Thyroid gland (tissue), 4 donors: ENCODE measurements around the gene SLC3A2. TPM values are rescaled to one million over a fixed set of nuclear protein-coding genes. Genes with fewer than 3 reads are reported as not detected.
"Not testable (repeated sequence)": the region's sequence is repeated elsewhere in the genome, so short reads cannot be mapped to it uniquely, and the experiment has no call there.

Experiments used
- DNase-seq, 2 donors: peaks; one replicate each; pipeline ENCODE4 v3.0.0-alpha.2; 2019
- H3K27ac ChIP-seq, 3 donors: fragments of 200-600 bp; sonication (generic); 1 replicate in 2 of 3; 2 replicates in 1 of 3; pipeline ENCODE4 v1.5.1; 2016 to 2019; ENCODE audit warnings: mild to moderate bottlenecking in 1 of 3, moderate library complexity in 1 of 3
- H3K27me3 ChIP-seq: fragments of 200-600 bp; sonication (generic); one replicate; pipeline ENCODE4 v1.5.1; 2019
- H3K36me3 ChIP-seq, 2 donors: fragments of 200-600 bp; sonication (generic); one replicate each; pipeline ENCODE4 v1.5.1; 2016 to 2019
- H3K4me1 ChIP-seq, 2 donors: fragments of 200-600 bp; sonication (generic); one replicate each; pipeline ENCODE4 v1.5.1; 2017 to 2019
- H3K4me3 ChIP-seq, 3 donors: fragments of 200-600 bp; sonication (generic); replicated peaks in 1 of 3; 1 replicate in 2 of 3; 2 replicates in 1 of 3; pipeline ENCODE4 v1.5.1; 2016; ENCODE audit warnings: mild to moderate bottlenecking in 1 of 3
- H3K9me3 ChIP-seq: fragments of 200-600 bp; sonication (generic); one replicate; pipeline ENCODE4 v1.5.1; 2017
- POLR2A ChIP-seq, 2 donors: fragments of 450-650 bp; IDR thresholded peaks; one replicate each; pipeline ENCODE4 v1.6.1; 2017; ENCODE audit warnings: antibody characterized with exemption in 2 of 2, mild to moderate bottlenecking in 2 of 2, moderate library complexity in 1 of 2
- WGBS, 2 donors: methylation state at CpG; one replicate each; pipeline ENCODE4 v1.1.5; 2017; 5-methylcytosine and 5-hydroxymethylcytosine counted together
- intact Hi-C: fragments of 100-400 bp; cut with DNase I; formaldehyde crosslinking; loops from one replicate; pipeline ENCODE4 v1.15.1; 2023
- total RNA-seq, 4 donors: library from RNA; depleted of rRNA; stranded (reverse); fragments of >200 nt; gene quantifications; one replicate each; pipeline ENCODE4 v1.2.3, GENCODE V29; 2016
- TF ChIP-seq, protein P1 (sequence below), 6 experiments: fragments of 200-600 bp in 3 of 6; fragments of 450-650 bp in 3 of 6; sonication (generic) in 3 of 6; IDR thresholded peaks; one replicate each; pipeline ENCODE4 v1.5.1; 2016 to 2019; ENCODE audit warnings: antibody characterized with exemption in 6 of 6, mild to moderate bottlenecking in 2 of 6, inconsistent platforms in 1 of 6, moderate library complexity in 1 of 6

SLC3A2 gene
- total RNA-seq, 4 donors from 2014 or later = 145 to 295 (median 159) TPM

DNA sequence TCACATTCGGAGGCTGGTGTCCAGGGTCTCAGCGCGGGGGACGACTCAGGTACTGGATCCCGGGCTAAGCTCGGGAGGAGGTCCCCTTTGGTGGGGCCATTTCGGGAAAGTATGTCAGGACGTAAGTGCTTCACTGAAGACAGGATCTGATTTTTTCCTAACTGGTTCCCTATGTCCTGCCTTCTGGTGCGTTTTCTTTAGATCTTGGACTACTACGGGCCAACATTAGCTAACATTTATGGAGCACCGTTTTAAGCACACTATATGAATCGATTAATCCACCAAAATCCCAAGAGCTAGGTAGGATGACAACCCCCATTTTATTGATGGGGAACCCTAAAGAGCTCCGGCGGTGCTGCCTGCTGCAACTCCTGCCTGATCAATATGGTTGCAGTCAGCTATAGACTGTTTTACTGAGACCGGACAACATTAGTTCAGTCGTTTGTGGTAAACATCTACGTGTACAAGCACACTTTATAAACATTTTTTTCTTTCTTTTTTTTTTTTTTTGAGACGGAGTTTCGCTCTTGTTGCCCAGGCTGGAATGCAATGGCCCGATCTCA, 24.3 kb upstream of the SLC3A2 start:
- intact Hi-C loops = no loop called here
- Histone ChIP-seq H3K4me3 (peak overlapping the region in 2 of 3 donors; percentile 22 to 66), H3K27ac (no peak overlapping the region), H3K4me1 (peaks cover 11 to 20% of the 10 kb centered on the region in 2 donors), H3K36me3 (peaks cover 25 to 26% of the 10 kb centered on the region in 2 donors), H3K9me3 (no peaks in the 10 kb centered on the region), H3K27me3 (no peaks in the 10 kb centered on the region)
- no peak for DNase-seq
- TF ChIP-seq, protein P1, sequence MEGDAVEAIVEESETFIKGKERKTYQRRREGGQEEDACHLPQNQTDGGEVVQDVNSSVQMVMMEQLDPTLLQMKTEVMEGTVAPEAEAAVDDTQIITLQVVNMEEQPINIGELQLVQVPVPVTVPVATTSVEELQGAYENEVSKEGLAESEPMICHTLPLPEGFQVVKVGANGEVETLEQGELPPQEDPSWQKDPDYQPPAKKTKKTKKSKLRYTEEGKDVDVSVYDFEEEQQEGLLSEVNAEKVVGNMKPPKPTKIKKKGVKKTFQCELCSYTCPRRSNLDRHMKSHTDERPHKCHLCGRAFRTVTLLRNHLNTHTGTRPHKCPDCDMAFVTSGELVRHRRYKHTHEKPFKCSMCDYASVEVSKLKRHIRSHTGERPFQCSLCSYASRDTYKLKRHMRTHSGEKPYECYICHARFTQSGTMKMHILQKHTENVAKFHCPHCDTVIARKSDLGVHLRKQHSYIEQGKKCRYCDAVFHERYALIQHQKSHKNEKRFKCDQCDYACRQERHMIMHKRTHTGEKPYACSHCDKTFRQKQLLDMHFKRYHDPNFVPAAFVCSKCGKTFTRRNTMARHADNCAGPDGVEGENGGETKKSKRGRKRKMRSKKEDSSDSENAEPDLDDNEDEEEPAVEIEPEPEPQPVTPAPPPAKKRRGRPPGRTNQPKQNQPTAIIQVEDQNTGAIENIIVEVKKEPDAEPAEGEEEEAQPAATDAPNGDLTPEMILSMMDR (IDR thresholded peaks at IDR 0.05) = no peak
- no peak for TF ChIP-seq POLR2A (IDR thresholded peaks at IDR 0.05)
- WGBS, 2 donors = 9 to 12% methylated on average over 14 to 16 of the region's 20 CpGs

DNA sequence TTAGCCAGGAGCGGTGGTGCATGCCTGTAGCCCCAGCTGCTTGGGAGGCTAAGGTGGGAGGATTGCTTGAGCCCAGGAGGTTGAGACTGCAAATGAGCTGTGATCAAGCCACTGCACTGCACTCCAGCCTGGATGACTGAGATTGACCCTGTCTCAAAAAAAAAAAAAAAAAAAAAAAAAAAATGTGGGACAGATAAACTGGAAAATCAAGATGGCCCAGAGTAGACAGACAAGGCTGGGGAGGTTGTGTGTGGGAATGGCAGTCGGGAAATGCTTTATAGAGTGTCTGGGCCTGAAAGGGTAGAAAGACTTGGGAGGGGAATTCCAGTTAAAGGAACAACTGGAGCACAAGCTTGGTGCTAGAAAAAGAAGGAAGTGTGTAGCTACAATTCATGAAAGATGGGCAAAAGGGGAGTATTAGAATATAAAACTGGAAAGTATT, 23.1 kb upstream of the SLC3A2 start:
- no peaks in the 10 kb centered on the region for H3K9me3 ChIP-seq
- H3K27ac ChIP-seq = no peak overlapping the region
- H3K27me3 ChIP-seq = no peaks in the 10 kb centered on the region
- WGBS, 2 donors = 65 to 70% methylated on average over 2 of the region's 2 CpGs
- H3K4me1 ChIP-seq = peaks cover 11 to 20% of the 10 kb centered on the region in 2 donors
- TF ChIP-seq, protein P1 (IDR thresholded peaks at IDR 0.05) = no peak
- no peak for TF ChIP-seq POLR2A (IDR thresholded peaks at IDR 0.05)
- DNase-seq = no peak
- intact Hi-C loops = no loop called here
- H3K4me3 ChIP-seq = no peak overlapping the region
- peaks cover 15 to 16% of the 10 kb centered on the region in 2 donors for H3K36me3 ChIP-seq

DNA sequence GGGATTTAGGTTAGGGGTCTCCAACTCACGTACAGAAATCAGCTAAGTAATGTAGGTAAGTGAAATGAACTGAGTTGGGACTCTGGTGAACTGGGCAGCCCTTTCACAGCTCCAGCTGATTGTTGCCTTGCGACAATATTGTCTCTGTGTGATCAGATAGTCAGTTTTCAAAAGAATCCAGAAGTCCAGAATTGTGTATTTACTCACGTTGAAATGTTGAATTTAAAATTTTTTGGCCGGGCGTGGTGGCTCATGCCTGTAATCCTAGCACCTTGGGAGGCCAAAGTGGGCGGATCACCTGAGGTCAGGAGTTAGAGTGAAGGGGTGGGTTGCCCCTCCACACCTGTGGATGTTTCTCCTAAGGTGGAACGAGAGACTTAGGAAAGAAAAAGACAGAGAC, 22.5 kb upstream of the SLC3A2 start:
- H3K27me3 ChIP-seq = no peaks in the 10 kb centered on the region
- WGBS, 2 donors = 83% methylated on average over 7 of the region's 7 CpGs
- intact Hi-C loops = no loop called here
- peaks cover 11 to 20% of the 10 kb centered on the region in 2 donors for H3K4me1 ChIP-seq
- TF ChIP-seq, protein P1 (IDR thresholded peaks at IDR 0.05) = no peak
- no peak for TF ChIP-seq POLR2A (IDR thresholded peaks at IDR 0.05)
- no peak overlapping the region for H3K27ac ChIP-seq
- peaks cover 8 to 10% of the 10 kb centered on the region in 2 donors for H3K36me3 ChIP-seq
- H3K4me3 ChIP-seq = no peak overlapping the region
- no peaks in the 10 kb centered on the region for H3K9me3 ChIP-seq
- no peak for DNase-seq

DNA sequence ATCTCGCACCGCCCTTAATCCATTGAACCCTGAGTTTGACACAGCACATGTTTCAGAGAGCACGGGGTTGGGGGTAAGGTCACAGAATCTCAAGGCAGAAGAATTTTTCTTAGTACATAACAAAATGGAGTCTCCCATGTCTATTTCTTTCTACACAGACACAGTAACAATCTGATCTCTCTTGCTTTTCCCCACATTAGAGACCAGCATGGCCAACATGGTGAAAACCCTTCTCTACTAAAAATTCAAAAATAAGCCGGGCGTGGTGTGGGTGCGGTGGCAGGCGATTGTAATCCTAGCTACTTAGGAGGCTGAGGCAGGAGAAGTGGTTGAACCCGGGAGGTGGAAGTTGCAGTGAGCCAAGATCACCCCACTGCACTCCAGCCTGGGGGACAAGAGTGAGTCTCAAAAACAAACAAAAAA, 21.4 kb upstream of the SLC3A2 start:
- H3K4me1 ChIP-seq = peaks cover 9 to 12% of the 10 kb centered on the region in 2 donors
- H3K4me3 ChIP-seq, H3K36me3 ChIP-seq, DNase-seq, intact Hi-C loops, H3K9me3 ChIP-seq, H3K27me3 ChIP-seq, H3K27ac ChIP-seq: not testable (repeated sequence)
- WGBS, 2 donors = 75 to 77% methylated on average over 8 of the region's 8 CpGs

DNA sequence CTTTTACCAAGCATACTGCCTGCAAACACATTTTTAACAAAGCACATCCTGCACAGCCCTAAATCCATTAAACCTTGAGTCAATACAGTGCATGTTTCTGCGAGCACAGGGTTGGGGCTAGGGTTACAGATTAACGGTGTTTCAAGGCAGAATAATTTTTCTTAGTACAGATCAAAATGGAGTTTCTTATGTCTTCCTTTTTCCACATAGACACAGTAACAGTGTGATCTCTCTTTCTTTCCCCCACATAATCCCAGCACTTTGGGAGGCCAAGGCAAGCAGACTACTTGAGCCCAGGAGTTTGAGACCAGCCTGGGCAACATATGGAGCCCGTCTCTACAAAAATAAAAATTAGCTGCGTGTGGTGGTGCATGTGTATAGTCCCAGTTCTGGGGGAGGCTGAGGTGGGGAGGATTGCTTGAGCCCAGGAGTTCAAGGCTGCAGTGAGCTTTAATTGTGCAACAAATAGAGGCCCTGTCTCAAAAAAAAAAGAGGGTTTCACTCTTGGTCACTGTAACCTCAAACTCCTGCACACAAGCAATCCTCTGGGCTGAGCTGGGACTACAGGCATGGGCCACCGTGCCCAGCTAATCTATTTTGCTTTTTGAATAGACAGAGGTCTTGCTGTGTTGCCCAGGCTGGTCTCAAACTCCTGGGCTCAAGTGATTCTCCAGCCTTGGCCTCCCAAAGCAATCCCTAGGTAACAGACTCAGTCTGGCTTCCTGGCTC, 19.7 kb upstream of the SLC3A2 start:
- peaks cover 0 to 7% of the 10 kb centered on the region in 2 donors for H3K4me1 ChIP-seq
- no peak overlapping the region for H3K27ac ChIP-seq
- H3K4me3 ChIP-seq = no peak overlapping the region
- TF ChIP-seq, protein P1 (IDR thresholded peaks at IDR 0.05) = no peak
- TF ChIP-seq POLR2A (IDR thresholded peaks at IDR 0.05) = no peak
- WGBS, 2 donors = 79 to 87% methylated on average over 5 of the region's 5 CpGs
- H3K9me3 ChIP-seq = no peaks in the 10 kb centered on the region
- H3K27me3 ChIP-seq = no peaks in the 10 kb centered on the region
- intact Hi-C loops = loop anchor here (5.0 to 10.0 kb wide), 2 partner anchors 74 to 466 kb away; partner anchors contain the start of gene TMEM179B
- H3K36me3 ChIP-seq = no peaks in the 10 kb centered on the region
- DNase-seq = no peak

DNA sequence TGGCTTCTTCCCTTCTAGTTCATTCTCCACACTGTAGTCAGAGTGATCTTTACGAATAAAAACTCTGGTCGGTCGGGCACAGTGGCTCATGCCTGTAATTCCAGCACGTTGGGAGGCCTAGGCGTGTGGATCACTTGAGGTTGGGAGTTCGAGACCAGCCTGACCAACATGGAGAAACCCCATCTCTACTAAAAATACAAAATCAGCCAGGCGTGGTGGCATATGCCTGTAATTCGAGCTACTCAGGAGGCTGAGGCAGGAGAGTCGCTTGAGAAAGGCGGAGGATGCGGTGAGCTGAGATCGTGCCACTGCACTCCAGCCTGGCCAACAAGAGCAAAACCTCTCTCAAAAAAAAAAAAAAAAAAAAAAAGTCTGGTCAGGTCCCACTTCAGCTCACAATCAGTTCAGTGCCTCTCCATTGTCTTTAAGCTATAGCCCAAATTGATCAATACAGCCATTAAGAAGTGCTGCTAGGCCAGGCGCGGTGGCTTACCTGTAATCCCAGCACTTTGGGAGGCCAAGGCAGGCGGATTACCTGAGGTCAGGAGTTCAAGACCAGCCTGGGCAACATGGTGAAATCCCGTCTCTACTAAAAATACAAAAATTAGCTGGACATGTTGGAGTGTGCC, 19.0 kb upstream of the SLC3A2 start:
- H3K4me3 ChIP-seq = not testable (repeated sequence)

More for the DNA sequence above, 19.0 kb upstream of the SLC3A2 start:
- H3K36me3 ChIP-seq, H3K9me3 ChIP-seq, H3K27me3 ChIP-seq, H3K4me1 ChIP-seq, DNase-seq, H3K27ac ChIP-seq: not testable (repeated sequence)
- 76 to 83% methylated on average over 16 of the region's 16 CpGs for WGBS, 2 donors
- intact Hi-C loops = loop anchor here (5.0 to 10.0 kb wide), 2 partner anchors 74 to 467 kb away; partner anchors contain the start of gene TMEM179B
